ENCODE results near the gene NEURL1B.

The NEURL1B gene

GRCh38 chr5:172733974-172734346 lies 92.9 kb downstream of the NEURL1B start:
- no peak for DNase-seq

- no peak for DNase-seq
Measured at GRCh38 chr5:172735141-172735831, 94.2 kb downstream of the NEURL1B start.

DNA sequence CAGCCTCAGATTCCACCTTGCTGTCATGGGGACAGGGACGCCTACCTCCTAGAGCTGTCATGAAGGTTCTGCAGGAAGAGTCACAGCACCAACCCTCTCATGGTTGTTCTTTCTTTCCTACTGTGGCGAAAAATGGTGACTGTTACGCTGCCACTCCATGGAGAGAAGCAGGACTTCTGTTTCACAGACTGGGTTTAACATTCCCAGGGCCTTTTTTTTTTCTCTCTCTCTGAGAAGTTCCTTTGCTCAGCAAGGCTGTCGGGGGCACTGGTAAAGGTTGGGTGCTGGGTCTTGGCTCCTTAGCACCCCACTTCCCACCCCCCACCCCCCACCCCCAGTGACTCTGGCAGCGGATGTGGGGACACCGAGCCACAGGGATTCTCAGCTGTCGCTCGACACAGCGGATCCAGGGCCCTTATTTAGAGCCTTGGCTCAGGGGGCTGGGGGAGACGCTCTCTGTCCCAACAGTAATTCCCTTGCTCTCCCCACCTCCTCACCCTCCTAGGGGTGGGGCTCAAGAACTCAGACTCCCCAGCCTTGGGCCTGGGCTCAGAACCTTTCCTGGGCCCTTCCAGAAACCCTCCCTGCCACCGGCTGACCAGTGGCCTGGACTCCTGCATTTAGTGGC lies 95.6 kb downstream of the NEURL1B start:
- DNase-seq = no peak

GRCh38 chr5:172739375-172739774 lies 98.3 kb downstream of the NEURL1B start:
- DNase-seq = no peak

DNA sequence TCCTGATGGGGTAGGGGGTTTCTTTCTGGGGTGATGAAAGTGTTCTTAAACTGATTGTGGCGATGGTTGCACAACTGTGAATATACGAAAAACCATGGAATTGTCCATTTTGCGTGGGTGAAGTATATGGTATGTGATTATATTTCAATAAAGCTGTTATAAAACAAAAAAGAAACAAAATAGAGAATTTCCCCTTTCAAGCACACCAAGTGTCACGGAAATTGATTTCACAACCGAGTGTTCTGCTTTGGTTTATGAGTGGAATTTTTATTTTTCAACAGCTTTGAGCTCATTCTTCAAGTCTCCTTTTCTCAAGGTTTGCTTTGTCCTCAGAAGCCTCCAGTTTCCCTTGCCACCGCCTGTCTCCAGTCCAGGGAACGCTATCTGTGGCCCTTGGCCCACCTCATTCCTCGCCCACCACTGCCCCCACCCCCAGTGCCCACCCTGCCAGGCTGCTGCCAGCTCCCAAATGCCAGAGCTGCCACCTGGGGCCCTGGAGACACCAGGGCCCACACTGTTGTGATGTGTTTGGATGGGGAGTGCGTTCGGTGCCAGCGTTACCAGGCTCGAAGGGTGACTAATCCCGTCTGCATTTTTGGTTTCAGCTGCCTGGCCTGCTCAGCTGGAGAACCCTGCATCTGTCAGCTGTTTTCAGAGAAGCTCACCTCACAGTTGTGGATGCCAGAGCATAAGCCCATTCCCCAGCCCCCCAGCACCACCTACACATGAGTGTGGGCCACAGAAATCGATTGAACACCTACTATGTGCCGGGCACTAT lies 99.6 kb downstream of the NEURL1B start:
- DNase-seq = no peak

Data from stimulated activated naive CD4-positive, alpha-beta T cell (primary cell).